Fibroblast of peridontal ligament (primary cell): ENCODE results near the gene PP2D1.
"Not testable (repeated sequence)": the region's sequence is repeated elsewhere in the genome, so short reads cannot be mapped to it uniquely, and the experiment has no call there.

Experiments
- DNase-seq: peaks from one replicate; pipeline ENCODE4 v3.0.0-alpha.2; 2010; ENCODE audit errors: extremely low read depth

The PP2D1 gene

GRCh38 chr3:19967812-19968211, 44.3 kb downstream of the PP2D1 start:
- no peak for DNase-seq

GRCh38 chr3:19967208-19967607, 44.9 kb downstream of the PP2D1 start:
- DNase-seq: no peak

GRCh38 chr3:19961960-19962359, 50.1 kb downstream of the PP2D1 start:
- DNase-seq: no peak

- DNase-seq: no peak
Measured at GRCh38 chr3:19960696-19961095, 51.4 kb downstream of the PP2D1 start.

GRCh38 chr3:19959505-19959904, 52.6 kb downstream of the PP2D1 start:
- DNase-seq: no peak

GRCh38 chr3:19957354-19957753, 54.7 kb downstream of the PP2D1 start:
- not testable (repeated sequence) for DNase-seq

- no peak for DNase-seq
Measured at GRCh38 chr3:19954676-19955075, 57.4 kb downstream of the PP2D1 start.

- DNase-seq: no peak
Measured at GRCh38 chr3:19950316-19950715, 61.7 kb downstream of the PP2D1 start.

- peak; percentile 35 for DNase-seq
Measured at GRCh38 chr3:19948226-19948591, 63.9 kb downstream of the PP2D1 start.

GRCh38 chr3:19947549-19948225, 64.4 kb downstream of the PP2D1 start:
- DNase-seq: peak; percentile 42

GRCh38 chr3:19946832-19947548, 65.1 kb downstream of the PP2D1 start, which contains the start of gene RAB5A:
Gene RAB5A (plus strand): TSS chr3:19947097. CDS start chr3:19950899, 3,802 bp downstream.
- peak; percentile 97 for DNase-seq

- peak; percentile 60 for DNase-seq
Measured at GRCh38 chr3:19945969-19946831, 65.9 kb downstream of the PP2D1 start.

- DNase-seq: no peak
Measured at GRCh38 chr3:19945534-19945933, 66.5 kb downstream of the PP2D1 start.

- DNase-seq: no peak
Measured at GRCh38 chr3:19940643-19941042, 71.4 kb downstream of the PP2D1 start.

- DNase-seq: no peak
Measured at GRCh38 chr3:19938295-19938627, 73.8 kb downstream of the PP2D1 start.

- no peak for DNase-seq
Measured at GRCh38 chr3:19937459-19938294, 74.4 kb downstream of the PP2D1 start.
